Measurements from ENCODE around the gene RAB18. TPM values are rescaled to one million over a fixed set of nuclear protein-coding genes. Genes with fewer than 3 reads are reported as not detected.
A peak's percentile ranks its signal among the peaks of the same experiment; 100 is the strongest.

RAB18 gene
- 8.1 and 12.2 TPM in 2 replicates for total RNA-seq (2014; rRNA removed; shearing (Covaris generic))
- 36.2 and 37.3 TPM in 2 replicates for total RNA-seq (2022)
- percentile 90 among the genes with signal in this experiment for Bru-seq, nascent RNA
- percentile 70 among the genes with signal in this experiment for BruChase-seq, experiment 1, labeled RNA remaining after a 6-hour chase
- BruChase-seq, experiment 2, labeled RNA remaining after a 2-hour chase, result percentile 87 among the genes with signal in this experiment
- long read RNA-seq, full-length matches to known transcripts, result 44 of 55 reads
- long read RNA-seq, partial matches to known transcripts, result 1 of 55 reads
- long read RNA-seq, other reads (novel, unspliced or antisense), result 10 of 55 reads

- Histone ChIP-seq H3K9me3 (ENCODE audit: low read length) (no peaks in the 10 kb centered on the region), H3K4me1 (ENCODE audit: insufficient read depth, low read length, poor library complexity, severe bottlenecking) (peaks cover 14% of the 10 kb centered on the region), H2AFZ (ENCODE audit: low read length) (peak within 1 kb of the TSS; percentile 98), H3K4me2 (ENCODE audit: low read length) (peak within 1 kb of the TSS; percentile 94), H3K4me3 (ENCODE audit: low read depth, low read length, poor library complexity, severe bottlenecking) (peak within 1 kb of the TSS; percentile 97), H3K36me3 (ENCODE audit: insufficient read depth, low read length) (peaks cover 19% of the 10 kb centered on the region; the same call in 1 of the 2 replicates), H3K27ac (ENCODE audit: low read depth, low read length, poor library complexity, severe bottlenecking) (peak within 1 kb of the TSS; percentile 54), H3K79me2 (ENCODE audit: insufficient read depth, low read depth, low read length) (peaks cover 50% of the 10 kb centered on the region), H3K9me2 (ENCODE audit: insufficient read depth, low read length) (no peaks in the 10 kb centered on the region), H4K20me1 (ENCODE audit: insufficient read depth, low read length) (peaks cover 22% of the 10 kb centered on the region; the same call in 1 of the 2 replicates)
- DNase-seq (ENCODE audit: low spot score), result peak; percentile 99
- intact Hi-C loops (cut with micrococcal nuclease; ENCODE audit: unreplicated experiment), result loop anchor here (1.0 kb wide), 1 partner anchor 261 kb away; no protein-coding TSS in a partner anchor
- POLR2A ChIA-PET, result interaction anchor here (0.6 to 1.5 kb wide), 15 partner anchors 9 to 1021 kb away, joined by 3 to 11 read pairs (median 3); no protein-coding TSS in a partner anchor
- CTCF ChIA-PET (ENCODE audit: unreplicated experiment), result interaction anchor here (0.6 kb wide), 1 partner anchor 264 kb away, joined by 3 read pairs; no protein-coding TSS in a partner anchor
- BruUV-seq (replicated peaks), result no TSS peak
- peak; percentile 38; the same call in 1 of the 2 replicates for TF ChIP-seq CTCF (conservative IDR thresholded peaks at IDR 0.05; ENCODE audit: low read length)
- TF ChIP-seq EZH2phosphoT487 (IDR thresholded peaks at IDR 0.05; ENCODE audit: borderline replicate concordance, low read depth, low read length), result no peak
These were observed at the start of gene RAB18 for GRCh38 chr10:27504007-27504807. Gene RAB18 (plus strand): TSS chr10:27504304. CDS start chr10:27504370, 66 bp downstream.

GRCh38 chr10:27454837-27455236 is 49.3 kb upstream of the RAB18 start:
- no peak for DNase-seq (ENCODE audit: low spot score)
- intact Hi-C loops (cut with micrococcal nuclease; ENCODE audit: unreplicated experiment), result no loop called here
- ChIA-PET CTCF (ENCODE audit: unreplicated experiment) (interaction anchor here (0.6 kb wide), 1 partner anchor 47 kb away, joined by 3 read pairs; no protein-coding TSS in a partner anchor), POLR2A (interaction anchor here (0.6 kb wide), 1 partner anchor 455 kb away, joined by 5 read pairs; no protein-coding TSS in a partner anchor)
- Histone ChIP-seq H2AFZ (ENCODE audit: low read length) (no peak overlapping the region), H3K27ac (ENCODE audit: low read depth, low read length, poor library complexity, severe bottlenecking) (no peak overlapping the region), H4K20me1 (ENCODE audit: insufficient read depth, low read length) (no peaks in the 10 kb centered on the region), H3K4me2 (ENCODE audit: low read length) (no peak overlapping the region), H3K36me3 (ENCODE audit: insufficient read depth, low read length) (no peaks in the 10 kb centered on the region), H3K79me2 (ENCODE audit: insufficient read depth, low read depth, low read length) (no peaks in the 10 kb centered on the region), H3K4me3 (ENCODE audit: low read depth, low read length, poor library complexity, severe bottlenecking) (no peak overlapping the region), H3K9me3 (ENCODE audit: low read length) (no peaks in the 10 kb centered on the region), H3K9me2 (ENCODE audit: insufficient read depth, low read length) (no peaks in the 10 kb centered on the region), H3K4me1 (ENCODE audit: insufficient read depth, low read length, poor library complexity, severe bottlenecking) (no peaks in the 10 kb centered on the region)
- TF ChIP-seq EZH2phosphoT487 (IDR thresholded peaks at IDR 0.05; ENCODE audit: borderline replicate concordance, low read depth, low read length) (no peak), CTCF (conservative IDR thresholded peaks at IDR 0.05; ENCODE audit: low read length) (no peak)
- no TSS peak for BruUV-seq (replicated peaks)
